Renal cortical epithelial cell (primary cell): ENCODE results near the gene AGAP1. TPM values are rescaled to one million over a fixed set of nuclear protein-coding genes. Genes with fewer than 3 reads are reported as not detected.

ENCODE experiments used
- DNase-seq: peaks from one replicate; pipeline ENCODE4 v3.0.0-alpha.2; 2011; ENCODE audit warnings: low read depth
- total RNA-seq: library from RNA; depleted of rRNA; stranded (reverse); fragments of >200 nt; gene quantifications from 2 replicates; pipeline ENCODE4 v1.2.3, GENCODE V29; 2014

AGAP1 gene
- total RNA-seq, 1 donor from 2014 or later, result 17.6 TPM

- DNase-seq, result peak; percentile 48
Observed at GRCh38 chr2:235765181-235765820, 271.5 kb downstream of the AGAP1 start.

DNA sequence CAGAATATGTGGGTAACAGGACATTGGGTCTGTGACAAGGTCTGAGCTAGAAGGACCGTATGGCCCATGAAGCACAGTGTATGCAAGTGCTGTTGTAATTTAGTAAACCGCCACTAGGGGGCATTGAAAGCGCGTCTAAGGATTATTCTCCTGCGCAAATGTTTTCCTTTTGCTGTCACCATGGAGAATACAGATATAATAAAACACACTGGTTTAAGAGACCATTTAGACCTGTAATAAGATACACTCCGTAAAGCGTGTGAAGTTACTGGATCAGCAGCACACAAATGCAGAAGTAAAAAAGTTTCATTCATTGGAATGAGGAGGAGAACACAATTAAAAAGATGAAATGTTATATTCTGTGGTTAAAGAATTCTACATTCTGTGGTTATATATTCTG is 272.4 kb downstream of the AGAP1 start:
- DNase-seq, result peak; percentile 79

DNA sequence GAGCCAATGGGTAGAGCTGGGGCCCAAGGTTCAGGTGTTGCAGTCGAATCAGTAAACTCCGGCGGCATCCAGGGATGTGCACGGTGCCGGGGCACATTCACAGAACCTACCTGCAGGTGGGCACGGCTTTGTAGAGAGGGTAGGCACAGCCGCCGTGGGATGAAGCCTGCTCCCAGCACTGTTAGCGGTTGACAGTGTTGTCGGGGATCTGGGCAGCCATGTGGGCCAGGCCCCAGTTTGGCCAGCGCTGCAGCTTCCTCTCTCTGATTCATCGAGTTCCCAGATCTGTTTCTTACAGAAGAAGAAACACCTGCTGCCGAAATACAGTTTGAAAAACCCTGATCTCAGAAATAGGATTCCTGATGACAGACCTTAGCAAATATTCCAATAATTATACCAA is 274.8 kb downstream of the AGAP1 start:
- DNase-seq, result no peak

- no peak for DNase-seq
Observed at GRCh38 chr2:235769046-235769445, 275.2 kb downstream of the AGAP1 start.

DNA sequence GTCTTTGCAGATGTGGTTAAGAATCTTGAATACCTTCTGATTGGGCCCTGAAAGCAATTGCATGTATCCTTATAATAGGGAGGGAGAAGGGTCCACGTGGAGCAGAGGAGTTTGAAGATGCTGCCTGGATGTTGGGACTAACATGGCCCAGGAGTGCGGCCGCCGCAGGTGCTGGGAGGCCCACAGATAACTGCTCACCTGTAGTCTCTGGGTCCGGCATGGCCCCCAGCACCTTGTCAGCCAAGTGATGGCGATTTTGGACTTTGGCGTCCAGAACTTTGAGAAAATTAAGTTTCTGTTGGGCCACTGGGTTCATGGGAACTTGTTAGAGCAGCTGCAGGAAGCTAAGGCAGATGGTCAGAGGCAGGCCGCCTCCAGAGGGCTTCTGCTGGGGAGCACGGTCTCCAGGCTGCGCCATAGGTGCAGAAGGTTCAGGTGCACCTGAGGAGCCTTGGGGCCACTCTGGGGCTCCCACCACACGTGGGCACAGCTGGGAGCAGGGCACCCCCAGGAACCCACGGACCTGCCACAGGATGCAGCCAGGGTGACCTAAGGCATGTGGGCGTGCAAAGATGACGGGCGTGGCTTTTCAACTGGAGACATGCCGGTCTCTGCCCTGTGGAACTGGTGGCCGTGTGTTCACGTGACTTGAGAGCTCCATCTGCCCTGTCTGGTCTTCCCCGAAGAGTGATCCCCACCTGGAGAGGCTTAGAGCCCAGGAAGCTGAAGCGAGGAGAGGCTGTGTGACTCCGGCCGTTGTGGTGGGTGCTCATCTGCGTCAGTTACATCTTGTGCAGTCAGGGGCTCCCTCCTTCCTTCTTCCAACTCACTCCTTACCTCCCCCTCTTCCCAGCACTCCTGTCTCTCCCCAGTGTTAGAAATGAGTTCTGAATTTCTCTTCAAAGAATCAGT is 277.3 kb downstream of the AGAP1 start:
- DNase-seq, result no peak

DNA sequence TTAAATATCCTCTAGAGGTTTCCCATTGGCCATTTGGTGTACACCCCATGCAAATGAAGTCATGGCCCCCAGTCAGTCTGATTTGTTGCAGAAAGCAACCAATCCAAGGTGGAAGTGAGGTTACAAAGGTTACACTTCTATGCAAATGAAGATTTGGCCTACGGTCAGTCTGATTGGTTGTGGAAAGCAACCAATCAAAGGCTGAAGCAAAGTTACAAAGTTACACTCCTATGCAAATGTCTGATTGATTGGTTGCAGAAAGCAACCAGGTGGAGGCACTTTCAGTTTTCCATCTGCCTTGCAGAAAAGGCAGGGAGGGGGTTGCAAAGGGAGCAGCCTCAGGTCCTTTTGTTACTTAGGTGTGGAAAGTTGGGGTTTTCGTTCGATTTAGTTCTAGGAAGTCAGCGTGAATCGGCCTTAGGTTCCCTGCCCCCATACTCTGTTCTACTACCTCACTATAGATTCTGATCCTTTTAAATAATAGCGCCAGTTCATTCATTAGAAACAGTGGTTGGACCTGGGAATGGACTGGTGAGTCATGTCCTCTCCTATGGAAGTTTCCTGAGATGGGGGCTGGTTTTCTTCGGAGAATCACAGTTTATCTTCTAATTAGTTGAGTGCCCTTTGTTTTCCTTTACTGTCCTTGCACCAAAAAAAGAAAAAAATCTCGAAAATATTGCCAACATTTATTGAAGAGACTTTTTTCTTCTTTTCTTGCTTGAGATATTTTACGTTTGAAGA is 279.5 kb downstream of the AGAP1 start:
- DNase-seq, result no peak

- DNase-seq, result no peak
Observed at GRCh38 chr2:235774153-235774870, 280.5 kb downstream of the AGAP1 start.

GRCh38 chr2:235776531-235776930 is 282.7 kb downstream of the AGAP1 start:
- DNase-seq, result no peak

- peak; percentile 61 for DNase-seq
Observed at GRCh38 chr2:235779444-235779896, 285.6 kb downstream of the AGAP1 start.

DNA sequence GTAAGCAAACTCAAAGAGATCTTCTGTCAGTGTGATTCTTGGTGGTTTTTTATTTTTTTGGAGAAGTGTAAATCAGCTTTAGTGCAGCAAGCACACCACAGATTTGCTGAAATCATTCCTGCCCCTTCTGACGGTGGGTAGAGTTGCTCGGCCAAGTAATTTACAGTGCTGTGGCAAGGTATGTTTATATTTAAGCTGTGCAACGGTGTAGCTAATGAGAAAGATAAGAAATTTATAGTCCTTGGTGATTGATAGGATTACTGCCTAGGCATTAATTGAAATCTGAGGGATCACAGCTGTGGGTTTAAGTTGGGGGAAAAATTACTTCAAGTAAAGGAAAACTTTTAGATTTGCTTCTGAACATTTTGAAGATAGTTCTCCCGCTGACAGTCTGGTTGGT is 286.6 kb downstream of the AGAP1 start:
- no peak for DNase-seq

DNA sequence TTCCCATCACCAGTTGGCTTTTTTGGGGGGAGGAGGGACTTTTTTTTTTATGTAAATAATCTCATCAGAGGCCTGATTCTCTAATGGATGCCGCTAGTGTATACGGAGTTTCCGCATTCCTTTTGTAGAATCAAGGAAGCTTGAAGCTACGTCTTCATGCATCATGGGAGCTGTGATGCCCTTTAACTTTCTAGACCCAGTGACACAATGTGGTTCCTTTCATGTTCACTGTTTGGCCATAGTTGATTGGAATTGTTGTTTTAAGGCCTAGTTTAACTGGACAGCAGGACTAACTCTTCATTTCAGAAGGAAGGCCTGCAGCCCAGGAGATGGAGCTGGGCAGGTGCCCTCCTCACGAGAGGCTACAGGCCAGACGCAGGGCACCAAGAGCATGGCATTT is 287.9 kb downstream of the AGAP1 start:
- no peak for DNase-seq

- no peak for DNase-seq
Observed at GRCh38 chr2:235784788-235785187, 290.9 kb downstream of the AGAP1 start.

DNA sequence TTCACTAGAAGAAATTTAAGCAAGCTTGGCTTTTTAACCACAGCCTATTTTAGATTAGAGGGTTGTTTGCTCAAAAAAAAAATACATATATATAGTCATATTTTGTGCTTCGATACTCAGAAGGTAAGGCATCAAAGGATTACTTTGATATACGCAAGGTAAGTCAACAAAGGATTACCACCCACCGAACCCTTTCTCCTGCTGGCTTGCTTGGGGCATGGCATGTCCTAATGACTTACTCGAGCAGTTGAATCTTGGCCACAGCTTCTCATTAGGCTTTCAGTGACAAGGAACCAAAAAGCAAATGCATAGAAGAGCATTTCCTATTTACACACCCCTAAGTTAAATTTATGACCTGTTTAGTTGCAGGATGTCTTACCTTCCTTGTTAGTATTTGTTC is 295.7 kb downstream of the AGAP1 start:
- no peak for DNase-seq

DNA sequence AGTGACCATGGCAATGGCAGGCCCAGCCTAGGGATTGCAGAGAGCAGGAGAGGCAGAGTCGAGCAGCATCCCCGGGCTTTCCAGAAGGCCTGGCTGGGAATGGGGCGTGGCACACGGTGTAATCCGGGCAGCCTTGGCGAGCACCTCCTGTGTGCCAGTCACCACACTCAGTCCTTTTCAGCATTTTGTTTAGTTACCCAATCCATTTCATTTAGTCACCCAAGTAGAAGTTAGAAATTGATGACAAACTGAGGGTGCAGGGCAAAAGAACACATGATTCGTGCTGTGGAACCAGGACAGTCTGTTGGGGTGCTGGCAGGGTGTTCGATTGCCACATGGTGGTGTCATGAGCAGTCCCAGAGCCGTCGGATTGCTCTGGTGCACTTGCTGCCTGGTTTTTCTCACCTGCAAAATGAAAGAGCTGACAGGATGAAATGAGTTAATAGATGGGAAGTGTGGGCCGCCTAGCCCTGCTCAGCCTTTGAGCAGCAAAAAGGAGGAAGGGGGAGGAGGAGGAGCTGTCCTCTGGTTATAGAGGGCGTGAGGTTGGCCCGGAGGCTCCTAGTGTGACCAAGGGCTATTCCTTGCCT is 299.4 kb downstream of the AGAP1 start:
- peak; percentile 21 for DNase-seq

GRCh38 chr2:235799281-235799680 is 305.4 kb downstream of the AGAP1 start:
- DNase-seq, result no peak

GRCh38 chr2:235802542-235802941 is 308.7 kb downstream of the AGAP1 start:
- DNase-seq, result no peak

- DNase-seq, result no peak
Observed at GRCh38 chr2:235803028-235803427, 309.2 kb downstream of the AGAP1 start.

- DNase-seq, result no peak
Observed at GRCh38 chr2:235804676-235805075, 310.8 kb downstream of the AGAP1 start.

DNA sequence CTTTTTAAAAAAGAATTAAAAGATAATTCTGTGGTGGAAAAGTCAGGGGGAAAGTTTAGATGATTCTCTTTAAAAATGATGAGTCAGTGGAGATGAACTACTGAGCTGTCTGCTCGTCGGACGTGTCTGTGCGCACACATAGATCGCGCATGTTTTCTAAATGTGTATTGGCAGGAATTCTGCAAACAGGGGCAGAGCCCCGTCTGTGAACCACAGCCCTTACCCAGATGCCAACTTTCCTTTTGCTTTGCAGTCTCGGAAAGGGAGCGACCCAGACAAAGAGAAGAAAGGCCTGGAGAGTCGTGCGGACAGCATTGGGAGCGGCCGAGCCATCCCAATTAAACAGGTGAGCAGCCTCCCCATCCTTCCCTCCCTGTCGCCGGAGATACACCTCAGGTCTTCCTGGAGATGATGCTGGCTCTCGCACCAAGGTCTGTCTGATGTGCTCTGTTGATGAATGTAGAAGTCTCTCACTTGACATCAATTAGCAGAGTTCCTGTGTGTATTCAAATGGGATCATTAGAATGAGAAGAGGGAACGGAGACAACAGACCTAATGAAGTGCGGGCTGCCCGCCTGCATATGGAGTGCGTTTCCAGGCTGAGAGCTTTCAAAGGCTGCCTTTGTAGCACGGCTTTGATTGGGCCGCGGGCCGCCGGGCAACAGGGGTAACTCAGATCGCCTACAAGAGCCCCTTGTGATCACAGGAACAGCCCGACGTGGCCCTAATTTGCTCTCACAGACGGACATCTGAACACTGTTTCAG is 313.3 kb downstream of the AGAP1 start:
- DNase-seq, result no peak

DNA sequence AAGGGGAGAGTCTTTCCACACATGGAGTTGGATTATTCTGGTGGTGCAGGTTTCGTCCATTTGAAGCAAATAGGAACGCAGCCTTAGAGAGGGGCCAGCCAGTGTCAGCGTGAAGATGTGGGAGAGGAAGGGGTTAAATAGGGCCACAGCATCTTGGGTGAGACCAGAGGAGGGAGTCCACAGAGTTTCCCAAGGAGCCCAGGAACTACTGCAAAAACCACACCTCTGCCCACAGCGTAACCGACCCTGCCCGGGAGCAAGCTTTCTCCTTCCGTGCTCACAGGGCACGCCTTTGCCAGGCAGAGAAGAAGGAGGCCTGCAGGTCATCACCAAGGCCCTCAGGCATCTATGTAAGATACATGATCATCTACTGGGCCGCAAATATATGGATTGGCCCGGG is 314.5 kb downstream of the AGAP1 start:
- no peak for DNase-seq

GRCh38 chr2:235810252-235810651 is 316.4 kb downstream of the AGAP1 start:
- DNase-seq, result no peak
